Muscle layer of colon (tissue), 2 donors: ENCODE results near the gene MCAT.

Experiments used
- H3K27ac ChIP-seq: one replicate; pipeline ENCODE4 v1.7.0; 2013; ENCODE audit warnings: low read depth, mild to moderate bottlenecking, low read length, moderate library complexity
- H3K27me3 ChIP-seq, 2 donors: one replicate each; pipeline ENCODE4 v1.7.0; 2013; ENCODE audit warnings: low read length in 2 of 2, mild to moderate bottlenecking in 2 of 2; ENCODE audit not compliant: insufficient read depth in 2 of 2, control insufficient read depth in 1 of 2
- H3K36me3 ChIP-seq: one replicate; pipeline ENCODE4 v1.7.0; 2013; ENCODE audit warnings: mild to moderate bottlenecking, low read length; ENCODE audit not compliant: insufficient read depth
- H3K4me1 ChIP-seq: one replicate; pipeline ENCODE4 v1.7.0; 2013; ENCODE audit warnings: mild to moderate bottlenecking, low read length; ENCODE audit not compliant: insufficient read depth
- H3K4me3 ChIP-seq, 2 donors: one replicate each; pipeline ENCODE4 v1.7.0; 2013; ENCODE audit warnings: low read length in 2 of 2, low read depth in 1 of 2, mild to moderate bottlenecking in 1 of 2, moderate library complexity in 1 of 2
- H3K9ac ChIP-seq: one replicate; pipeline ENCODE4 v1.7.0; 2013; ENCODE audit warnings: low read length
- H3K9me3 ChIP-seq: one replicate; pipeline ENCODE4 v1.7.0; 2013; ENCODE audit warnings: mild to moderate bottlenecking, low read length
- donor health status: abdominal sarcoma.
- donor health status: Adenocarcinoma of cecum.

The MCAT gene

DNA sequence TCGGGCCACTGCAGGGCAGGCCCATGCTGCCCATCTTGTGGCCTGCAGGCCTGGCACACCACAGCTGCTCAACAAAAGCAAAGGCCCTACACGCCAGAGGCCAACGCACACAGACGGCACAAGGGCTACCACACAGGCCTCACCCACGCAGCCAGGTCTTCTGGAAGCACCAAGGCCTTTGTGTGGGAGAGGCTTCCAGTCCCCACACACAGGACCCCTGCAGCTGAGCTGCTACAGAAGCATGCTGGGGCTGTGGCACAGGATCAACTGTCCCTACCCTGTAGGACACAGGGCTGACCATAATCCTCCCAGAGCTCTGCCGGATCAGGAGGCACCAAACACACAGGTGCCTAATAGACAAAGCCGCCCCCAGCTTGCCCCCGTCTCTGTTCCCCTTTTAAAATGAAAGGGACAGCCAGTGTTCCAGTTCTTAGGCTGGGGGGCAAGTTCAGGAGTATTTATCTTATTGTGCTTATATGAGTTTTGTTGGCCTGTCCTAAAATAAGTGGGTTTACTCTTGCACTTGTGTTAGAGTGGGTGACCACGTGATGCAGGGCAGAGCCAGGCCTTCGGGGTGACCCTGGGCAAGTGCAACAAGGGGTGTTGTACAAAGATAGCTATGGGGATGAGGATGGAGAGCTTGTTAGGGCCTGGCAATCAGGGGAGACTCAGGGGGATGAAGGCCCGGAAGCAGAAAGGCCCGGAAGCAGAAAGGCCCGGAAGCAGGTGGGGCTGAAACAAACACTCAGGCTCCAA is 38.3 kb upstream of the MCAT start:
- Histone ChIP-seq H3K27me3 (no peaks in the 10 kb centered on the region), H3K27ac (no peak overlapping the region), H3K36me3 (no peaks in the 10 kb centered on the region), H3K9me3 (no peaks in the 10 kb centered on the region), H3K4me3 (no peak overlapping the region), H3K9ac (no peak overlapping the region), H3K4me1 (peaks cover 11% of the 10 kb centered on the region)

- H3K27me3 ChIP-seq, result no peaks in the 10 kb centered on the region
- no peaks in the 10 kb centered on the region for H3K36me3 ChIP-seq
- no peak overlapping the region for H3K4me3 ChIP-seq
- H3K9me3 ChIP-seq, result no peaks in the 10 kb centered on the region
- no peak overlapping the region for H3K9ac ChIP-seq
- H3K4me1 ChIP-seq, result peaks cover 3% of the 10 kb centered on the region
- H3K27ac ChIP-seq, result no peak overlapping the region
These were observed 37.5 kb upstream of the MCAT start for GRCh38 chr22:43180670-43181069.

GRCh38 chr22:43179911-43180195 is 36.7 kb upstream of the MCAT start:
- Histone ChIP-seq H3K27ac (no peak overlapping the region), H3K9me3 (no peaks in the 10 kb centered on the region), H3K36me3 (no peaks in the 10 kb centered on the region), H3K9ac (no peak overlapping the region), H3K27me3 (no peaks in the 10 kb centered on the region), H3K4me3 (no peak overlapping the region), H3K4me1 (no peaks in the 10 kb centered on the region)

DNA sequence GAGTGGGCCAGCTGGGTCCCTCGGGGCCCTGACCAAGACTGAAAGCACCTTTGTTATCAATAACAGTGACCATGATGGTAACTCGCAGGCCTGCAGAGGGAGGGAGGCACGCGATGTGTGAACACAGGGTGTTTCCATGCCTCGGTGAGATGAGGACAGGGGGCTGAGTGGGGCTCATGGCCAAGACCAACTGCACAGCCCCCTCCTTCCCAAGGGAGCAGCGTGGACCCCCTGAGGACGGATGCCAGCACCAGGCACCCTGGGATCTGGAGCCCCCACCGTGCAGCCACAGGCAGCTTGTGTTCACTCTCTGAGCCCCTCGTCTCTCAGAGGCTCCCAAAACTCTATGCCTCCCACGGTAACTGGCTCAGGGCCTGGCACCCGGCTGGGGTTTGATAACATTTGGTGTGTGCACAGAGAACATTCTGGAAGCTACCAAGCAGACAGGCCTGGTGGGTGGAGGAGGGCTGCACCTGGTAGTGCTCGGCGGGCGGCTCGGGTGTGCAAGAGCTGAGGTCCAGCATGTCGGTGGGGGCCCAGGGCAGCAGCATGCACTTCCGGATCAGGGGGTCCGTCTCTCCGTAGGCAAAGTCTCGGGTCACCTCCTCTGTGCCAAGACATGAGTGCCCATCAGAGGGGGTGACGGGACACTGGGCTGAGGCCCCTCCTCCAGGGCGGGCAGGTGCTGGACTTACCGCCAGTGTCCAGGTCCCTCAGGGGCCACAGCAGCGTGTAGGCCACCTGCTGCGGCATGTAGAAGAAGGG is 36.1 kb upstream of the MCAT start:
- H3K4me1 ChIP-seq, result no peaks in the 10 kb centered on the region
- no peak overlapping the region for H3K4me3 ChIP-seq
- H3K27me3 ChIP-seq, result no peaks in the 10 kb centered on the region
- no peaks in the 10 kb centered on the region for H3K9me3 ChIP-seq
- peaks cover 5% of the 10 kb centered on the region for H3K36me3 ChIP-seq
- H3K27ac ChIP-seq, result no peak overlapping the region
- H3K9ac ChIP-seq, result no peak overlapping the region

GRCh38 chr22:43177479-43177878 is 34.3 kb upstream of the MCAT start:
- Histone ChIP-seq H3K4me1 (no peaks in the 10 kb centered on the region), H3K27ac (no peak overlapping the region), H3K4me3 (no peak overlapping the region), H3K36me3 (peaks cover 20% of the 10 kb centered on the region), H3K9me3 (no peaks in the 10 kb centered on the region), H3K27me3 (no peaks in the 10 kb centered on the region), H3K9ac (no peak overlapping the region)

GRCh38 chr22:43176090-43176489 is 32.9 kb upstream of the MCAT start:
- Histone ChIP-seq H3K9me3 (no peaks in the 10 kb centered on the region), H3K4me1 (no peaks in the 10 kb centered on the region), H3K27me3 (no peaks in the 10 kb centered on the region), H3K27ac (no peak overlapping the region), H3K36me3 (peaks cover 34% of the 10 kb centered on the region), H3K9ac (no peak overlapping the region), H3K4me3 (no peak overlapping the region)

DNA sequence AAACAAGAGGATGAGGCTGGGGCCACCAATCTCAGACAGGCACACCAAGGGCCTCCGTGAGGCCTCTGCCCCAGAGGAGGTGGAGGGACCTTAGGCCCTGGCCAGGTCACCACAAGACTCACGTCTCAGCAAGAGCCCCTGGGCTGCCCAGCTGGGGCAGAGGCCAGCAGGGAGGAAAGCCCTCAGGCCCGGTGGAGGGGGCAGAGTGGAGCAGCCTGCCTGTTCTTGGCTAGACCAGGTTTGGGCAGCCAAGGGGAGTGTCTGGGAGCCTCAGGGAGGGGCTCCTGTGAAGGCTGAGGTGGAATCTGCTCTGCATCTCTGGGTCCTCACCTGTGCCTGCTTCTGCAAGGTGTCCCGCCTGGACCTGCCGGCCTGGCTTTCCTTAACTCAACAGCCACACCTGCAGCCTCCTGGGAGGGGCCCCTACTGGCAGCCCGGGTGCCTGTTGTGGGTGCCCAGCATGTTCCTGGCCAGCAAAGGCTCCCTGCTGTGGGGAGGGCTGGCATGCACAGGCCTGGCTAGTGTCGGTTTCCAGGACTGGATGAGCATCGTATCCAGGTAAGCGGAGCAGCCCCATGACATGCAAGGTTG is 31.8 kb upstream of the MCAT start:
- Histone ChIP-seq H3K36me3 (peaks cover 39% of the 10 kb centered on the region), H3K27me3 (no peaks in the 10 kb centered on the region), H3K27ac (no peak overlapping the region), H3K9me3 (no peaks in the 10 kb centered on the region), H3K9ac (no peak overlapping the region), H3K4me1 (no peaks in the 10 kb centered on the region), H3K4me3 (no peak overlapping the region)

GRCh38 chr22:43173976-43174720 is 30.9 kb upstream of the MCAT start:
- Histone ChIP-seq H3K36me3 (peaks cover 39% of the 10 kb centered on the region), H3K27me3 (no peaks in the 10 kb centered on the region), H3K9ac (no peak overlapping the region), H3K9me3 (no peaks in the 10 kb centered on the region), H3K4me1 (no peaks in the 10 kb centered on the region), H3K27ac (no peak overlapping the region), H3K4me3 (no peak overlapping the region)

- Histone ChIP-seq H3K4me1 (no peaks in the 10 kb centered on the region), H3K27ac (no peak overlapping the region), H3K9ac (no peak overlapping the region), H3K4me3 (no peak overlapping the region), H3K9me3 (no peaks in the 10 kb centered on the region), H3K27me3 (no peaks in the 10 kb centered on the region), H3K36me3 (peaks cover 39% of the 10 kb centered on the region)
These were observed 30.4 kb upstream of the MCAT start for GRCh38 chr22:43173566-43173965.

DNA sequence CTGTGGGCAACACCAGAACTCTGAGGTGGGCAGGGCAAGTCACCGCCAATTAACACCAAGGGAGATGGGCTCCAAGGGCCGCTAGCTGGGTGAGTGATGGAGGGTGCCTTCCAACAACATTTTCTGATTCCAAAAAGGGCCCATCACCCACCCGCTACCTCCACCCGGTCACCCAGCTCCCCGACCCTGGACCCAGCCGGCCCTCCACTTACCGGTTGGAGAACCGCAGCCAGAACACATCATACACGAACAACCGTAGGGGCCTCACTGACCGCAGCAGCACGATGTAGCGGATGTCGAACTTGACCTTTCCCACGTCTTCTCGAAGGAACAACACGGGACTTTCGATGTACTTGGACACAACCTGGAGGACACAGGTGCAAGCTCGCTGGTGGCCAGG is 29.0 kb upstream of the MCAT start:
- Histone ChIP-seq H3K9ac (no peak overlapping the region), H3K27ac (no peak overlapping the region), H3K9me3 (no peaks in the 10 kb centered on the region), H3K4me1 (no peaks in the 10 kb centered on the region), H3K27me3 (no peaks in the 10 kb centered on the region), H3K36me3 (peaks cover 47% of the 10 kb centered on the region), H3K4me3 (no peak overlapping the region)

DNA sequence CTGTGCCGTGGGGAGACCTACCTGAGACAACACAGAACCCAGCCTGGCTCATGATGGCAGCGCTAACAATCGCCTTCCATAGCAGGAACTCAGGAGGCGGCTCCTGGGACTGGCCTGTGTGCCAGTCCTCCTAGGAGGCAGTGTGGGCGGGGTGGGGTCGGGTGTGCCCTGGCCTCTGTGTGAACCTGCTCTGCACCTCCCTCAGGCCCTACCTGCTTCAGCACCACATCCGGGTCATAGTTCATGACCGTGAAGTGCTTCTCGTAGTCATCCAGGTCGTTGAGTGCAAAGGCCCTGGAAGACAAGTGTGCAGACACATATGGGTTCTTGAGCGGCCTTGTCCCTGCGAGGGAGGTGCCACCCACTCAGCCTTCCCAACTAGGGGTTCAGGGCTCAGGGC is 28.4 kb upstream of the MCAT start:
- H3K9ac ChIP-seq, result no peak overlapping the region
- no peak overlapping the region for H3K27ac ChIP-seq
- H3K9me3 ChIP-seq, result no peaks in the 10 kb centered on the region
- H3K36me3 ChIP-seq, result peaks cover 47% of the 10 kb centered on the region
- H3K27me3 ChIP-seq, result no peaks in the 10 kb centered on the region
- no peaks in the 10 kb centered on the region for H3K4me1 ChIP-seq
- H3K4me3 ChIP-seq, result no peak overlapping the region
